HG02642 (cell line): ENCODE measurements around the gene RBBP6.
"Not testable (repeated sequence)": the region's sequence is repeated elsewhere in the genome, so short reads cannot be mapped to it uniquely, and the experiment has no call there.

Source experiments
- ATAC-seq: cut with Tn5 transposase; IDR thresholded peaks from one replicate; pipeline ENCODE4 v1.9.1; 2021; ENCODE audit warnings: mild to moderate bottlenecking; ENCODE audit not compliant: unreplicated experiment, poor library complexity

RBBP6 gene

GRCh38 chr16:24553983-24554382 is 14.6 kb downstream of the RBBP6 start:
- ATAC-seq: no peak

- ATAC-seq: no peak
These were observed 16.0 kb downstream of the RBBP6 start for GRCh38 chr16:24555346-24555872.

GRCh38 chr16:24562811-24563210 is 23.4 kb downstream of the RBBP6 start:
- no peak for ATAC-seq

- no peak for ATAC-seq
These were observed 29.0 kb downstream of the RBBP6 start for GRCh38 chr16:24568392-24568791.

- ATAC-seq: no peak
These were observed 31.7 kb downstream of the RBBP6 start for GRCh38 chr16:24571096-24571495.

- ATAC-seq: no peak
These were observed 32.7 kb downstream of the RBBP6 start for GRCh38 chr16:24572069-24572468.

- ATAC-seq: no peak
These were observed 33.8 kb downstream of the RBBP6 start for GRCh38 chr16:24573141-24573540.

- ATAC-seq: not testable (repeated sequence)
These were observed 35.4 kb downstream of the RBBP6 start for GRCh38 chr16:24574515-24575485.

GRCh38 chr16:24575791-24576190 is 36.4 kb downstream of the RBBP6 start:
- ATAC-seq: not testable (repeated sequence)

- ATAC-seq: no peak
These were observed 37.8 kb downstream of the RBBP6 start for GRCh38 chr16:24577167-24577566.

- ATAC-seq: no peak
These were observed 41.3 kb downstream of the RBBP6 start for GRCh38 chr16:24580665-24581064.

- no peak for ATAC-seq
These were observed 44.1 kb downstream of the RBBP6 start for GRCh38 chr16:24583494-24583893.

GRCh38 chr16:24589997-24590396 is 50.6 kb downstream of the RBBP6 start:
- ATAC-seq: no peak

GRCh38 chr16:24598777-24599437 is 59.5 kb downstream of the RBBP6 start:
- no peak for ATAC-seq

GRCh38 chr16:24609417-24609739 is 70.0 kb downstream of the RBBP6 start:
- ATAC-seq: no peak

- ATAC-seq: no peak
These were observed 70.5 kb downstream of the RBBP6 start for GRCh38 chr16:24609740-24610415.

- ATAC-seq: no peak
These were observed 71.0 kb downstream of the RBBP6 start for GRCh38 chr16:24610416-24610755.

GRCh38 chr16:24611310-24611709 is 71.9 kb downstream of the RBBP6 start:
- ATAC-seq: no peak

GRCh38 chr16:24612656-24613055 is 73.3 kb downstream of the RBBP6 start:
- ATAC-seq: no peak

GRCh38 chr16:24613267-24613666 is 73.9 kb downstream of the RBBP6 start:
- ATAC-seq: not testable (repeated sequence)

GRCh38 chr16:24617502-24617901 is 78.1 kb downstream of the RBBP6 start:
- ATAC-seq: no peak
